Measurements from ENCODE around the gene OAS2. TPM values are rescaled to one million over a fixed set of nuclear protein-coding genes. Genes with fewer than 3 reads are reported as not detected.
"Not testable (repeated sequence)": the region's sequence is repeated elsewhere in the genome, so short reads cannot be mapped to it uniquely, and the experiment has no call there.

Gene OAS2
- total RNA-seq, 1 donor from 2014 or later, result 113 TPM

GRCh38 chr12:112941528-112942335 lies 36.6 kb upstream of the OAS2 start:
- H3K4me3 Mint-ChIP-seq, result peak overlapping the region; percentile 17
- DNase-seq (ENCODE audit: low spot score), result no peak
- intact Hi-C loops (cut with micrococcal nuclease), result no loop called here
- no peaks in the 10 kb centered on the region for H3K9me3 Mint-ChIP-seq
- H3K27ac Mint-ChIP-seq, result no peak overlapping the region
- H3K36me3 Mint-ChIP-seq (ENCODE audit: low read depth), result peaks cover 32% of the 10 kb centered on the region
- peaks cover 56% of the 10 kb centered on the region for H3K4me1 Mint-ChIP-seq (ENCODE audit: low read depth)
- no peaks in the 10 kb centered on the region for H3K27me3 Mint-ChIP-seq (ENCODE audit: insufficient read depth)

GRCh38 chr12:112942572-112942971 lies 35.7 kb upstream of the OAS2 start:
- no peak for DNase-seq (ENCODE audit: low spot score)
- H3K9me3 Mint-ChIP-seq, result no peaks in the 10 kb centered on the region
- H3K27ac Mint-ChIP-seq, result no peak overlapping the region
- no peaks in the 10 kb centered on the region for H3K27me3 Mint-ChIP-seq (ENCODE audit: insufficient read depth)
- peaks cover 40% of the 10 kb centered on the region for H3K36me3 Mint-ChIP-seq (ENCODE audit: low read depth)
- intact Hi-C loops (cut with micrococcal nuclease), result no loop called here
- peaks cover 48% of the 10 kb centered on the region for H3K4me1 Mint-ChIP-seq (ENCODE audit: low read depth)
- no peak overlapping the region for H3K4me3 Mint-ChIP-seq

GRCh38 chr12:112944024-112944690 lies 34.2 kb upstream of the OAS2 start:
- Mint-ChIP-seq H3K27ac (peak overlapping the region; percentile 64), H3K4me1 (ENCODE audit: low read depth) (peaks cover 37% of the 10 kb centered on the region), H3K9me3 (no peaks in the 10 kb centered on the region), H3K36me3 (ENCODE audit: low read depth) (peaks cover 48% of the 10 kb centered on the region), H3K4me3 (no peak overlapping the region), H3K27me3 (ENCODE audit: insufficient read depth) (no peaks in the 10 kb centered on the region)
- DNase-seq (ENCODE audit: low spot score), result no peak
- intact Hi-C loops (cut with micrococcal nuclease), result no loop called here

GRCh38 chr12:112945515-112945914 lies 32.8 kb upstream of the OAS2 start:
- Mint-ChIP-seq H3K27me3 (ENCODE audit: insufficient read depth) (no peaks in the 10 kb centered on the region), H3K9me3 (no peaks in the 10 kb centered on the region), H3K4me1 (ENCODE audit: low read depth) (peaks cover 24% of the 10 kb centered on the region), H3K36me3 (ENCODE audit: low read depth) (peaks cover 50% of the 10 kb centered on the region), H3K4me3 (no peak overlapping the region), H3K27ac (no peak overlapping the region)
- no peak for DNase-seq (ENCODE audit: low spot score)
- intact Hi-C loops (cut with micrococcal nuclease), result no loop called here

- Mint-ChIP-seq H3K9me3 (no peaks in the 10 kb centered on the region), H3K4me3 (no peak overlapping the region), H3K36me3 (ENCODE audit: low read depth) (peaks cover 53% of the 10 kb centered on the region), H3K4me1 (ENCODE audit: low read depth) (peaks cover 21% of the 10 kb centered on the region), H3K27ac (no peak overlapping the region), H3K27me3 (ENCODE audit: insufficient read depth) (no peaks in the 10 kb centered on the region)
- intact Hi-C loops (cut with micrococcal nuclease), result no loop called here
- no peak for DNase-seq (ENCODE audit: low spot score)
Observed at GRCh38 chr12:112946236-112947000, 31.9 kb upstream of the OAS2 start.

GRCh38 chr12:112947314-112947713 lies 31.0 kb upstream of the OAS2 start:
- no peak for DNase-seq (ENCODE audit: low spot score)
- intact Hi-C loops (cut with micrococcal nuclease), result no loop called here
- H3K36me3 Mint-ChIP-seq (ENCODE audit: low read depth), result peaks cover 54% of the 10 kb centered on the region
- H3K4me3 Mint-ChIP-seq, result no peak overlapping the region
- H3K9me3 Mint-ChIP-seq, result no peaks in the 10 kb centered on the region
- no peaks in the 10 kb centered on the region for H3K27me3 Mint-ChIP-seq (ENCODE audit: insufficient read depth)
- H3K4me1 Mint-ChIP-seq (ENCODE audit: low read depth), result peaks cover 15% of the 10 kb centered on the region
- H3K27ac Mint-ChIP-seq, result no peak overlapping the region

- Mint-ChIP-seq H3K27me3 (ENCODE audit: insufficient read depth) (no peaks in the 10 kb centered on the region), H3K27ac (no peak overlapping the region), H3K4me3 (no peak overlapping the region), H3K4me1 (ENCODE audit: low read depth) (peaks cover 18% of the 10 kb centered on the region), H3K9me3 (no peaks in the 10 kb centered on the region), H3K36me3 (ENCODE audit: low read depth) (peaks cover 59% of the 10 kb centered on the region)
- no peak for DNase-seq (ENCODE audit: low spot score)
- intact Hi-C loops (cut with micrococcal nuclease), result no loop called here
Observed at GRCh38 chr12:112947761-112948160, 30.6 kb upstream of the OAS2 start.

- no peak overlapping the region for H3K4me3 Mint-ChIP-seq
- H3K36me3 Mint-ChIP-seq (ENCODE audit: low read depth), result peaks cover 64% of the 10 kb centered on the region
- peaks cover 3% of the 10 kb centered on the region for H3K9me3 Mint-ChIP-seq
- DNase-seq (ENCODE audit: low spot score), result no peak
- H3K27me3 Mint-ChIP-seq (ENCODE audit: insufficient read depth), result no peaks in the 10 kb centered on the region
- no peak overlapping the region for H3K27ac Mint-ChIP-seq
- H3K4me1 Mint-ChIP-seq (ENCODE audit: low read depth), result peaks cover 19% of the 10 kb centered on the region
- intact Hi-C loops (cut with micrococcal nuclease), result no loop called here
Observed at GRCh38 chr12:112948806-112949205, 29.5 kb upstream of the OAS2 start.

- no peak for DNase-seq (ENCODE audit: low spot score)
- Mint-ChIP-seq H3K9me3 (peaks cover 3% of the 10 kb centered on the region), H3K4me3 (no peak overlapping the region), H3K27me3 (ENCODE audit: insufficient read depth) (no peaks in the 10 kb centered on the region), H3K4me1 (ENCODE audit: low read depth) (peaks cover 23% of the 10 kb centered on the region), H3K27ac (no peak overlapping the region), H3K36me3 (ENCODE audit: low read depth) (peaks cover 66% of the 10 kb centered on the region)
- intact Hi-C loops (cut with micrococcal nuclease), result no loop called here
Observed at GRCh38 chr12:112950701-112951100, 27.6 kb upstream of the OAS2 start.

- intact Hi-C loops (cut with micrococcal nuclease); H3K27ac Mint-ChIP-seq; H3K9me3 Mint-ChIP-seq; H3K27me3 Mint-ChIP-seq (ENCODE audit: insufficient read depth); DNase-seq (ENCODE audit: low spot score); H3K4me3 Mint-ChIP-seq: not testable (repeated sequence)
- peaks cover 77% of the 10 kb centered on the region for H3K36me3 Mint-ChIP-seq (ENCODE audit: low read depth)
- H3K4me1 Mint-ChIP-seq (ENCODE audit: low read depth), result peaks cover 68% of the 10 kb centered on the region
Observed at GRCh38 chr12:112957125-112957524, 21.2 kb upstream of the OAS2 start.

- Mint-ChIP-seq H3K4me1 (ENCODE audit: low read depth) (peaks cover 49% of the 10 kb centered on the region), H3K27me3 (ENCODE audit: insufficient read depth) (no peaks in the 10 kb centered on the region), H3K9me3 (no peaks in the 10 kb centered on the region), H3K4me3 (no peak overlapping the region), H3K36me3 (ENCODE audit: low read depth) (peaks cover 68% of the 10 kb centered on the region), H3K27ac (peak overlapping the region; percentile 45)
- intact Hi-C loops (cut with micrococcal nuclease), result no loop called here
- no peak for DNase-seq (ENCODE audit: low spot score)
Observed at GRCh38 chr12:112961074-112961473, 17.2 kb upstream of the OAS2 start.

GRCh38 chr12:112961536-112961935 lies 16.8 kb upstream of the OAS2 start:
- intact Hi-C loops (cut with micrococcal nuclease), result no loop called here
- peaks cover 68% of the 10 kb centered on the region for H3K36me3 Mint-ChIP-seq (ENCODE audit: low read depth)
- peak overlapping the region; percentile 45 for H3K27ac Mint-ChIP-seq
- no peak overlapping the region for H3K4me3 Mint-ChIP-seq
- peaks cover 44% of the 10 kb centered on the region for H3K4me1 Mint-ChIP-seq (ENCODE audit: low read depth)
- DNase-seq (ENCODE audit: low spot score), result no peak
- no peaks in the 10 kb centered on the region for H3K9me3 Mint-ChIP-seq
- no peaks in the 10 kb centered on the region for H3K27me3 Mint-ChIP-seq (ENCODE audit: insufficient read depth)

GRCh38 chr12:112962561-112962960 lies 15.8 kb upstream of the OAS2 start:
- Mint-ChIP-seq H3K27ac (no peak overlapping the region), H3K4me3 (no peak overlapping the region), H3K9me3 (no peaks in the 10 kb centered on the region), H3K27me3 (ENCODE audit: insufficient read depth) (no peaks in the 10 kb centered on the region), H3K36me3 (ENCODE audit: low read depth) (peaks cover 63% of the 10 kb centered on the region), H3K4me1 (ENCODE audit: low read depth) (peaks cover 35% of the 10 kb centered on the region)
- intact Hi-C loops (cut with micrococcal nuclease), result no loop called here
- DNase-seq (ENCODE audit: low spot score), result no peak

All from activated T-helper 1 cell treated with anti-CD3 and anti-CD28 coated beads, Interleukin-12 subunit alpha, Interleukin-12 subunit beta, Interleukin-2, Interleukin-4 antibody, amounts not matched to agents 30 ng/mL and 10 ng/mL and 1 ng/mL, durations not matched to agents 14 hours and 24 hours and 36 hours (primary cell).